ENCODE results near the gene ARSG.
"Not testable (repeated sequence)": the region's sequence is repeated elsewhere in the genome, so short reads cannot be mapped to it uniquely, and the experiment has no call there.

DNA sequence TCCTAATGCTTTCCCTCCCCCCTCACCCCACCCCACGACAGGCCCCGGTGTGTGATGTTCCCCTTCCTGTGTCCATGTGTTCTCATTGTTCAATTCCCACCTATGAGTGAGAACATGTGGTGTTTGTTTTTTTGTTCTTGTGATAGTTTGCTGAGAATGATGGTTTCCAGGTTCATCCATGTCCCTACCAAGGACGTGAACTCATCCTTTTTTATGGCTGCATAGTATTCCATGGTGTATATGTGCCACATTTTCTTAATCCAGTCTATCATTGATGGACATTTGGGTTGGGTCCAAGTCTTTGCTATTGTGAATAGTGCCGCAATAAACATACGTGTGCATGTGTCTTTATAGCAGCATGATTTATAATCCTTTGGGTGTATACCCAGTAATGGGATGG is 112.5 kb downstream of the ARSG start:
- TF ChIP-seq, protein P1, sequence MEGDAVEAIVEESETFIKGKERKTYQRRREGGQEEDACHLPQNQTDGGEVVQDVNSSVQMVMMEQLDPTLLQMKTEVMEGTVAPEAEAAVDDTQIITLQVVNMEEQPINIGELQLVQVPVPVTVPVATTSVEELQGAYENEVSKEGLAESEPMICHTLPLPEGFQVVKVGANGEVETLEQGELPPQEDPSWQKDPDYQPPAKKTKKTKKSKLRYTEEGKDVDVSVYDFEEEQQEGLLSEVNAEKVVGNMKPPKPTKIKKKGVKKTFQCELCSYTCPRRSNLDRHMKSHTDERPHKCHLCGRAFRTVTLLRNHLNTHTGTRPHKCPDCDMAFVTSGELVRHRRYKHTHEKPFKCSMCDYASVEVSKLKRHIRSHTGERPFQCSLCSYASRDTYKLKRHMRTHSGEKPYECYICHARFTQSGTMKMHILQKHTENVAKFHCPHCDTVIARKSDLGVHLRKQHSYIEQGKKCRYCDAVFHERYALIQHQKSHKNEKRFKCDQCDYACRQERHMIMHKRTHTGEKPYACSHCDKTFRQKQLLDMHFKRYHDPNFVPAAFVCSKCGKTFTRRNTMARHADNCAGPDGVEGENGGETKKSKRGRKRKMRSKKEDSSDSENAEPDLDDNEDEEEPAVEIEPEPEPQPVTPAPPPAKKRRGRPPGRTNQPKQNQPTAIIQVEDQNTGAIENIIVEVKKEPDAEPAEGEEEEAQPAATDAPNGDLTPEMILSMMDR (IDR thresholded peaks at IDR 0.05; ENCODE audit: low read depth, low read length, poor library complexity, severe bottlenecking), result not testable (repeated sequence)
- not testable (repeated sequence) for TF ChIP-seq EZH2phosphoT487 (IDR thresholded peaks at IDR 0.05; ENCODE audit: borderline replicate concordance, low read length)
